Measurements from ENCODE around the gene TAMALIN.

TAMALIN gene

GRCh38 chr12:52049688-52050087 is 42.9 kb downstream of the TAMALIN start:
- H3K4me3 ChIP-seq (ENCODE audit: low read depth, low read length): no peak overlapping the region
- no peak for DNase-seq (ENCODE audit: low read depth)
- no peak for TF ChIP-seq CTCF (conservative IDR thresholded peaks at IDR 0.05; ENCODE audit: low read depth, low read length)

- TF ChIP-seq CTCF (conservative IDR thresholded peaks at IDR 0.05; ENCODE audit: low read depth, low read length): no peak
- DNase-seq (ENCODE audit: low read depth): no peak
These were observed 43.5 kb downstream of the TAMALIN start for GRCh38 chr12:52050116-52050757.

GRCh38 chr12:52050758-52051541 is 44.2 kb downstream of the TAMALIN start, which contains the start of gene NR4A1:
NR4A1 (plus strand) TSS chr12:52051442; CDS start chr12:52054329, 2,887 bp downstream.
- peak; percentile 28 for TF ChIP-seq CTCF (conservative IDR thresholded peaks at IDR 0.05; ENCODE audit: low read depth, low read length)
- peak within 1 kb of the TSS; percentile 66 for H3K4me3 ChIP-seq (ENCODE audit: low read depth, low read length)
- DNase-seq (ENCODE audit: low read depth): peak; percentile 96

More at GRCh38 chr12:52050116-52050757, 43.5 kb downstream of the TAMALIN start:
- peak overlapping the region; percentile 66 for H3K4me3 ChIP-seq (ENCODE audit: low read depth, low read length)

GRCh38 chr12:52052468-52053186 is 45.9 kb downstream of the TAMALIN start:
- TF ChIP-seq CTCF (conservative IDR thresholded peaks at IDR 0.05; ENCODE audit: low read depth, low read length): no peak
- H3K4me3 ChIP-seq (ENCODE audit: low read depth, low read length): peak overlapping the region; percentile 65
- DNase-seq (ENCODE audit: low read depth): no peak

GRCh38 chr12:52053536-52054209 is 46.9 kb downstream of the TAMALIN start:
- H3K4me3 ChIP-seq (ENCODE audit: low read depth, low read length): no peak overlapping the region
- no peak for TF ChIP-seq CTCF (conservative IDR thresholded peaks at IDR 0.05; ENCODE audit: low read depth, low read length)
- no peak for DNase-seq (ENCODE audit: low read depth)

GRCh38 chr12:52054231-52054832 is 47.6 kb downstream of the TAMALIN start:
- H3K4me3 ChIP-seq (ENCODE audit: low read depth, low read length): no peak overlapping the region
- no peak for TF ChIP-seq CTCF (conservative IDR thresholded peaks at IDR 0.05; ENCODE audit: low read depth, low read length)
- DNase-seq (ENCODE audit: low read depth): no peak
